ENCODE results near the gene ATG3.

ATG3 gene

DNA sequence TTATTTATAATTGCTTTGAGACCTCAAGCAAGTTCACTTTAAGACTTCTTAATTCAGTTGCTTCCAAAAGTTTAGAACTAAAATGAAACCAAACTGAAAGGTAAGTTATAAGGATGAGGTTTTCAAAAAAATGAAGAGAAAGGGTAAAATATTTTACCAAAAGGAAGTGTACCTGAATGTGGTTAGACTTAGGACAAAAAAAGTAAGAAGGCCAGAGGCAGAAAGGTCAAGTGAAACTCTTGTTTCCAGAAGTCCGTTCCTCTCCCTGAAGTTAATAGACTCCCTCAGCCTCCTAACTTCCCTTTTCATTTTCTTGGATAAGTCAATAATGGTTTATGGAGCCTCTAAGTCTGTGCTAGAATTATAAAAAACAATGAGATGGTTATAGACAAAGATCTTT is 79.1 kb downstream of the ATG3 start:
- TF ChIP-seq KLF8 (tag by site-specific recombination; IDR thresholded peaks at IDR 0.05) (no peak), ZNF548 (tag by site-specific recombination; IDR thresholded peaks at IDR 0.05) (no peak), SP7 (tag by site-specific recombination; IDR thresholded peaks at IDR 0.05) (no peak)
- TF ChIP-seq, protein P1, sequence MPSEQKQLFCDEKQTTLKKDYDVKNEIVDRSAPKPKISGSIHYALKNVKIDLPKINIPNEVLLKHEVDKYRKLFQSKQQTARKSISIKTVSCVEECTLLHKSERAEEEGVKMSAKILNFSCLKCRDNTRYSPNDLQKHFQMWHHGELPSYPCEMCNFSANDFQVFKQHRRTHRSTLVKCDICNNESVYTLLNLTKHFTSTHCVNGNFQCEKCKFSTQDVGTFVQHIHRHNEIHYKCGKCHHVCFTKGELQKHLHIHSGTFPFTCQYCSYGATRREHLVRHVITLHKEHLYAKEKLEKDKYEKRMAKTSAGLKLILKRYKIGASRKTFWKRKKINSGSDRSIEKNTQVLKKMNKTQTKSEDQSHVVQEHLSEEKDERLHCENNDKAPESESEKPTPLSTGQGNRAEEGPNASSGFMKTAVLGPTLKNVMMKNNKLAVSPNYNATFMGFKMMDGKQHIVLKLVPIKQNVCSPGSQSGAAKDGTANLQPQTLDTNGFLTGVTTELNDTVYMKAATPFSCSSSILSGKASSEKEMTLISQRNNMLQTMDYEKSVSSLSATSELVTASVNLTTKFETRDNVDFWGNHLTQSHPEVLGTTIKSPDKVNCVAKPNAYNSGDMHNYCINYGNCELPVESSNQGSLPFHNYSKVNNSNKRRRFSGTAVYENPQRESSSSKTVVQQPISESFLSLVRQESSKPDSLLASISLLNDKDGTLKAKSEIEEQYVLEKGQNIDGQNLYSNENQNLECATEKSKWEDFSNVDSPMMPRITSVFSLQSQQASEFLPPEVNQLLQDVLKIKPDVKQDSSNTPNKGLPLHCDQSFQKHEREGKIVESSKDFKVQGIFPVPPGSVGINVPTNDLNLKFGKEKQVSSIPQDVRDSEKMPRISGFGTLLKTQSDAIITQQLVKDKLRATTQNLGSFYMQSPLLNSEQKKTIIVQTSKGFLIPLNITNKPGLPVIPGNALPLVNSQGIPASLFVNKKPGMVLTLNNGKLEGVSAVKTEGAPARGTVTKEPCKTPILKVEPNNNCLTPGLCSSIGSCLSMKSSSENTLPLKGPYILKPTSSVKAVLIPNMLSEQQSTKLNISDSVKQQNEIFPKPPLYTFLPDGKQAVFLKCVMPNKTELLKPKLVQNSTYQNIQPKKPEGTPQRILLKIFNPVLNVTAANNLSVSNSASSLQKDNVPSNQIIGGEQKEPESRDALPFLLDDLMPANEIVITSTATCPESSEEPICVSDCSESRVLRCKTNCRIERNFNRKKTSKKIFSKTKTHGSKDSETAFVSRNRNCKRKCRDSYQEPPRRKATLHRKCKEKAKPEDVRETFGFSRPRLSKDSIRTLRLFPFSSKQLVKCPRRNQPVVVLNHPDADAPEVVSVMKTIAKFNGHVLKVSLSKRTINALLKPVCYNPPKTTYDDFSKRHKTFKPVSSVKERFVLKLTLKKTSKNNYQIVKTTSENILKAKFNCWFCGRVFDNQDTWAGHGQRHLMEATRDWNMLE (tag by site-specific recombination; conservative IDR thresholded peaks at IDR 0.05; ENCODE audit: low read depth) = no peak
- Histone ChIP-seq H3K9me3 (ENCODE audit: control insufficient read depth, insufficient read depth, low read depth, low read length) (no peaks in the 10 kb centered on the region), H3K4me1 (ENCODE audit: control insufficient read depth, insufficient read depth, low read length) (no peaks in the 10 kb centered on the region), H3K4me3 (ENCODE audit: low read depth, low read length) (no peak overlapping the region), H3K36me3 (ENCODE audit: control insufficient read depth in 2 of 2, insufficient read depth in 1 of 2, low read length in 2 of 2) (no peaks in the 10 kb centered on the region), H3K27ac (ENCODE audit: extremely low read depth, low read depth, low read length) (no peak overlapping the region)
- CTCF ChIA-PET = no interaction called here
- POLR2A ChIA-PET = interaction anchor here (0.7 kb wide), 1 partner anchor 795 kb away, joined by 7 read pairs; no protein-coding TSS in a partner anchor
